ENCODE measurements around the gene NR6A1.

DNA sequence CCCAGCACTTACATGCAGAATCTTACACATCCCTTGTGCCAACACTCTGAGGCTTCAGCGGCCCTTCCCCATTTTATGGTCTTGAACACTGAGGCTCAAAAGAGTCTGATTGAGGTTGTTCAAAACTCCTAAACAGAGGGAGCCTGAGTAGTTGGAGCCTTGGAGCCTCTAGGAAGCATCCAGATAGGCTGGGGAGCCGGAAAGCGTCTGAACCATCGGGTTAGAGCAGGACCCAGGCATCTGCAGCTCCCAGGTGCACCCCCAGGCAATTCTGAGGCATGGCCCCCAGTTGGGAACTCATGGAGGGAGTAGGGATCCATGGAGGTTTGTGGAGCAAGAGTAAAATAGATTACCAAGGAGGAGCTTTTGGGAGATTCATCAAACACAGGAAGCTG is 9.6 kb upstream of the NR6A1 start:
- TF ChIP-seq, protein P1, sequence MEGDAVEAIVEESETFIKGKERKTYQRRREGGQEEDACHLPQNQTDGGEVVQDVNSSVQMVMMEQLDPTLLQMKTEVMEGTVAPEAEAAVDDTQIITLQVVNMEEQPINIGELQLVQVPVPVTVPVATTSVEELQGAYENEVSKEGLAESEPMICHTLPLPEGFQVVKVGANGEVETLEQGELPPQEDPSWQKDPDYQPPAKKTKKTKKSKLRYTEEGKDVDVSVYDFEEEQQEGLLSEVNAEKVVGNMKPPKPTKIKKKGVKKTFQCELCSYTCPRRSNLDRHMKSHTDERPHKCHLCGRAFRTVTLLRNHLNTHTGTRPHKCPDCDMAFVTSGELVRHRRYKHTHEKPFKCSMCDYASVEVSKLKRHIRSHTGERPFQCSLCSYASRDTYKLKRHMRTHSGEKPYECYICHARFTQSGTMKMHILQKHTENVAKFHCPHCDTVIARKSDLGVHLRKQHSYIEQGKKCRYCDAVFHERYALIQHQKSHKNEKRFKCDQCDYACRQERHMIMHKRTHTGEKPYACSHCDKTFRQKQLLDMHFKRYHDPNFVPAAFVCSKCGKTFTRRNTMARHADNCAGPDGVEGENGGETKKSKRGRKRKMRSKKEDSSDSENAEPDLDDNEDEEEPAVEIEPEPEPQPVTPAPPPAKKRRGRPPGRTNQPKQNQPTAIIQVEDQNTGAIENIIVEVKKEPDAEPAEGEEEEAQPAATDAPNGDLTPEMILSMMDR (IDR thresholded peaks at IDR 0.05; ENCODE audit: insufficient read depth, low read length) = no peak
- TF ChIP-seq POLR2AphosphoS5 (IDR thresholded peaks at IDR 0.05; ENCODE audit: low read depth) = no peak
- TF ChIP-seq, protein P2, sequence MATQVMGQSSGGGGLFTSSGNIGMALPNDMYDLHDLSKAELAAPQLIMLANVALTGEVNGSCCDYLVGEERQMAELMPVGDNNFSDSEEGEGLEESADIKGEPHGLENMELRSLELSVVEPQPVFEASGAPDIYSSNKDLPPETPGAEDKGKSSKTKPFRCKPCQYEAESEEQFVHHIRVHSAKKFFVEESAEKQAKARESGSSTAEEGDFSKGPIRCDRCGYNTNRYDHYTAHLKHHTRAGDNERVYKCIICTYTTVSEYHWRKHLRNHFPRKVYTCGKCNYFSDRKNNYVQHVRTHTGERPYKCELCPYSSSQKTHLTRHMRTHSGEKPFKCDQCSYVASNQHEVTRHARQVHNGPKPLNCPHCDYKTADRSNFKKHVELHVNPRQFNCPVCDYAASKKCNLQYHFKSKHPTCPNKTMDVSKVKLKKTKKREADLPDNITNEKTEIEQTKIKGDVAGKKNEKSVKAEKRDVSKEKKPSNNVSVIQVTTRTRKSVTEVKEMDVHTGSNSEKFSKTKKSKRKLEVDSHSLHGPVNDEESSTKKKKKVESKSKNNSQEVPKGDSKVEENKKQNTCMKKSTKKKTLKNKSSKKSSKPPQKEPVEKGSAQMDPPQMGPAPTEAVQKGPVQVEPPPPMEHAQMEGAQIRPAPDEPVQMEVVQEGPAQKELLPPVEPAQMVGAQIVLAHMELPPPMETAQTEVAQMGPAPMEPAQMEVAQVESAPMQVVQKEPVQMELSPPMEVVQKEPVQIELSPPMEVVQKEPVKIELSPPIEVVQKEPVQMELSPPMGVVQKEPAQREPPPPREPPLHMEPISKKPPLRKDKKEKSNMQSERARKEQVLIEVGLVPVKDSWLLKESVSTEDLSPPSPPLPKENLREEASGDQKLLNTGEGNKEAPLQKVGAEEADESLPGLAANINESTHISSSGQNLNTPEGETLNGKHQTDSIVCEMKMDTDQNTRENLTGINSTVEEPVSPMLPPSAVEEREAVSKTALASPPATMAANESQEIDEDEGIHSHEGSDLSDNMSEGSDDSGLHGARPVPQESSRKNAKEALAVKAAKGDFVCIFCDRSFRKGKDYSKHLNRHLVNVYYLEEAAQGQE (IDR thresholded peaks at IDR 0.05; ENCODE audit: insufficient replicate concordance, low read depth) = no peak
- no peak for TF ChIP-seq GABPA (IDR thresholded peaks at IDR 0.05; ENCODE audit: low read depth)

All from HL-60 (cell line).